HG02623 (cell line): ENCODE results near the gene RIOK2.
"Not testable (repeated sequence)": the region's sequence is repeated elsewhere in the genome, so short reads cannot be mapped to it uniquely, and the experiment has no call there.

ENCODE experiments used
- ATAC-seq: cut with Tn5 transposase; IDR thresholded peaks from one replicate; pipeline ENCODE4 v1.9.1; 2021; ENCODE audit warnings: moderate library complexity; ENCODE audit not compliant: unreplicated experiment

The RIOK2 gene

GRCh38 chr5:97171703-97172102, 11.3 kb downstream of the RIOK2 start:
- no peak for ATAC-seq

- ATAC-seq: peak; percentile 53
These were observed 15.6 kb downstream of the RIOK2 start for GRCh38 chr5:97167435-97167834.

GRCh38 chr5:97165726-97166125, 17.3 kb downstream of the RIOK2 start:
- no peak for ATAC-seq

GRCh38 chr5:97164846-97165245, 18.2 kb downstream of the RIOK2 start:
- no peak for ATAC-seq

- no peak for ATAC-seq
These were observed 19.2 kb downstream of the RIOK2 start for GRCh38 chr5:97163790-97164285.

GRCh38 chr5:97163360-97163764, 19.7 kb downstream of the RIOK2 start:
- no peak for ATAC-seq

GRCh38 chr5:97162045-97162444, 21.0 kb downstream of the RIOK2 start:
- ATAC-seq: no peak

GRCh38 chr5:97157689-97158088, 25.4 kb downstream of the RIOK2 start:
- ATAC-seq: no peak

GRCh38 chr5:97151370-97151769, 31.7 kb downstream of the RIOK2 start:
- ATAC-seq: no peak

GRCh38 chr5:97150401-97150800, 32.6 kb downstream of the RIOK2 start:
- no peak for ATAC-seq

GRCh38 chr5:97149709-97150108, 33.3 kb downstream of the RIOK2 start:
- ATAC-seq: no peak

GRCh38 chr5:97148288-97148687, 34.8 kb downstream of the RIOK2 start:
- no peak for ATAC-seq

- ATAC-seq: no peak
These were observed 39.3 kb downstream of the RIOK2 start for GRCh38 chr5:97143704-97144103.

- ATAC-seq: peak; percentile 68
These were observed 40.4 kb downstream of the RIOK2 start, which contains the start of gene LIX1 for GRCh38 chr5:97142521-97143254. Gene LIX1, minus strand, starts transcription at chr5:97142611. Its CDS starts 35 bp downstream, at chr5:97142576.

GRCh38 chr5:97141539-97141938, 41.5 kb downstream of the RIOK2 start:
- no peak for ATAC-seq

- no peak for ATAC-seq
These were observed 42.0 kb downstream of the RIOK2 start for GRCh38 chr5:97141031-97141430.

GRCh38 chr5:97140250-97140649, 42.8 kb downstream of the RIOK2 start:
- ATAC-seq: not testable (repeated sequence)

GRCh38 chr5:97136475-97136874, 46.6 kb downstream of the RIOK2 start:
- ATAC-seq: no peak

- no peak for ATAC-seq
These were observed 47.2 kb downstream of the RIOK2 start for GRCh38 chr5:97135868-97136267.

GRCh38 chr5:97134634-97135033, 48.4 kb downstream of the RIOK2 start:
- no peak for ATAC-seq

GRCh38 chr5:97133101-97133500, 49.9 kb downstream of the RIOK2 start:
- no peak for ATAC-seq

GRCh38 chr5:97131921-97132320, 51.1 kb downstream of the RIOK2 start:
- ATAC-seq: no peak
